Karpas-422 (cell line): ENCODE data around the gene CDHR2. TPM values are rescaled to one million over a fixed set of nuclear protein-coding genes. Genes with fewer than 3 reads are reported as not detected.

Source experiments
- DNase-seq: peaks from one replicate; pipeline ENCODE4 v3.0.0-alpha.2; 2015
- H2AFZ ChIP-seq: fragments of 200-600 bp; sonication (generic); 2 replicates; pipeline ENCODE4 v1.6.1; 2014; ENCODE audit warnings: antibody characterized with exemption, low read length, mixed read lengths
- H3K27ac ChIP-seq: fragments of 200-600 bp; sonication (generic); 2 replicates; pipeline ENCODE4 v1.5.1; 2014; ENCODE audit warnings: mild to moderate bottlenecking, low read length, moderate library complexity
- H3K27me3 ChIP-seq: fragments of 200-600 bp; sonication (generic); 2 replicates; pipeline ENCODE4 v1.6.1; 2014; ENCODE audit warnings: low read length, mixed read lengths
- H3K36me3 ChIP-seq: fragments of 200-600 bp; sonication (generic); 2 replicates; pipeline ENCODE4 v1.6.1; 2014; ENCODE audit warnings: low read length, mixed read lengths; ENCODE audit not compliant: insufficient read depth
- H3K4me1 ChIP-seq: fragments of 200-600 bp; sonication (generic); 2 replicates; pipeline ENCODE4 v1.6.1; 2014; ENCODE audit warnings: mild to moderate bottlenecking, low read length, mixed read lengths
- H3K4me2 ChIP-seq: fragments of 200-600 bp; sonication (generic); 2 replicates; pipeline ENCODE4 v1.6.1; 2014; ENCODE audit warnings: low read length, low read depth, mild to moderate bottlenecking; ENCODE audit not compliant: poor library complexity, severe bottlenecking
- H3K4me3 ChIP-seq: fragments of 200-600 bp; sonication (generic); 2 replicates; pipeline ENCODE4 v1.5.1; 2014; ENCODE audit warnings: mild to moderate bottlenecking, antibody characterized with exemption, low read length, mixed read lengths
- H3K79me2 ChIP-seq: fragments of 200-600 bp; sonication (generic); 2 replicates; pipeline ENCODE4 v1.6.1; 2014; ENCODE audit warnings: mild to moderate bottlenecking, low read length, mixed read lengths
- H3K9ac ChIP-seq: fragments of 200-600 bp; sonication (generic); 2 replicates; pipeline ENCODE4 v1.6.0; 2014; ENCODE audit warnings: low read length
- H3K9me2 ChIP-seq: fragments of 200-600 bp; sonication (generic), shearing (Covaris generic); replicated peaks from 2 replicates; pipeline ENCODE4 v1.6.0; 2014; ENCODE audit warnings: mild to moderate bottlenecking, low read length, moderate library complexity; ENCODE audit not compliant: insufficient read depth
- H3K9me3 ChIP-seq: fragments of 300-700, 200-600 bp; sonication (generic); 2 replicates; pipeline ENCODE4 v1.6.1; 2014; ENCODE audit warnings: low read length, mixed read lengths
- H4K20me1 ChIP-seq: fragments of 200-600 bp; sonication (generic); 2 replicates; pipeline ENCODE4 v1.6.1; 2014; ENCODE audit warnings: mild to moderate bottlenecking, antibody characterized with exemption, low read length, low read depth; ENCODE audit not compliant: insufficient read depth
- total RNA-seq: library from RNA; depleted of rRNA; stranded (reverse); fragments of >200 nt; shearing (Covaris generic); gene quantifications from 2 replicates; pipeline ENCODE4 v1.2.3, GENCODE V29; 2014; ENCODE audit warnings: low replicate concordance

Gene CDHR2
- total RNA-seq, 1 experiment from 2014 or later = 0.07 TPM

DNA sequence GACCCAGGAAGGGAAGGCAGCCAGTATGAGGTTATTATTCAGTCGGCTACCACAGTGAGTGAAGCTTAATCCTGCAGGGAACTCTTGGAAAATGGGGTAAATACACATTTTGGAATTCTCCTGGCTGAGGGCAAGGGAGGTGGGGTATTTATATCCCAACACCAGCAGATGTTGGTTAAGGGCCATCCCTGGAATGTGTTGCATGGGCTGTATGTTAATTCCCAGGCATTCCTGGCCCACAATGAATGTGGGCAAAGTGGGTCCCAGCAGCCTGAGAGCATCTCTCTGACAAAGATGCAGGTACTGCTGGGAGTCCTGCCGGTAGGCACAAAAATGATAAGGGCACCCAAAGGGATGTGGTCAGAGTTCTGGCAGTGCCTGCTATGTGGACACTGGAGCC is 63.7 kb downstream of the CDHR2 start:
- no peak overlapping the region for H3K9ac ChIP-seq
- no peaks in the 10 kb centered on the region for H3K9me2 ChIP-seq
- H4K20me1 ChIP-seq = peaks cover 15% of the 10 kb centered on the region; the same call in 1 of the 2 replicates
- H3K27me3 ChIP-seq = no peaks in the 10 kb centered on the region
- H3K27ac ChIP-seq = no peak overlapping the region
- no peaks in the 10 kb centered on the region for H3K9me3 ChIP-seq
- no peak overlapping the region for H3K4me3 ChIP-seq
- no peak overlapping the region for H2AFZ ChIP-seq
- no peak overlapping the region for H3K4me2 ChIP-seq
- peaks cover 12% of the 10 kb centered on the region for H3K4me1 ChIP-seq
- no peaks in the 10 kb centered on the region for H3K79me2 ChIP-seq
- no peak for DNase-seq
- no peaks in the 10 kb centered on the region for H3K36me3 ChIP-seq

DNA sequence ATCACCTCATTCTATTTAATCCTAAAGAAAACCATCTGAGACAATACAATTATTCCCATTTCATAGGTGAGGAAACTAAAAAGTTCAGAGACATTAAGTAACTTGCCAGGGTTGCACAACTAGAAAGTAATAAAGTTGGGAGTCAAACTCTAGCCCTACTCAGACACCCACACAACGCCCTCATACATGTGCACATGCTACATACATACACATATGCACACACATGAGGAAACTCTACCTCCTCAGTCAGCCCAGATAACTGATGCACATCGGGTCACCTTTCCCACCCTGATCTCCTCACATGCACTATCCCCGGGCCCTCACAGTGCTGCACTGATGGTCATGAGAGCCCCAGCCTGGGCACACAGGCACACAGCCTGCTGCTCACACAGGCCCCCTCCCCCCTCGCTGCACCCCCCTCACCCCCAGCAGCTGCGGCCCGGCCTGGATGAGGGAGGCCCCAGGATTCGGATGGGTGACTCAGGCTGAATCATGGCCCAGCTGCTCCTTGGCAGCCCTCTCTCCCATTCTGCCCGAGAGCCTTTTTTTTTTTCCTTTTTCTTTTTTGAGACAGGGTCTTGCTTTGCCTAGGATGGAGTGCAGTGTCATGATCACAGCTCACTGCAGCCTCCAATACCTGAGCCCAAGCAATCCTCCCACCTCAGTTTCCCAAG is 65.8 kb downstream of the CDHR2 start:
- H3K9ac ChIP-seq = no peak overlapping the region
- no peaks in the 10 kb centered on the region for H3K27me3 ChIP-seq
- no peak overlapping the region for H3K4me2 ChIP-seq
- H3K4me1 ChIP-seq = peaks cover 5% of the 10 kb centered on the region
- no peak overlapping the region for H2AFZ ChIP-seq
- H3K9me3 ChIP-seq = no peaks in the 10 kb centered on the region
- no peaks in the 10 kb centered on the region for H3K9me2 ChIP-seq
- no peak for DNase-seq
- H3K79me2 ChIP-seq = no peaks in the 10 kb centered on the region
- H3K4me3 ChIP-seq = no peak overlapping the region
- H3K36me3 ChIP-seq = no peaks in the 10 kb centered on the region
- H3K27ac ChIP-seq = no peak overlapping the region
- H4K20me1 ChIP-seq = no peaks in the 10 kb centered on the region

DNA sequence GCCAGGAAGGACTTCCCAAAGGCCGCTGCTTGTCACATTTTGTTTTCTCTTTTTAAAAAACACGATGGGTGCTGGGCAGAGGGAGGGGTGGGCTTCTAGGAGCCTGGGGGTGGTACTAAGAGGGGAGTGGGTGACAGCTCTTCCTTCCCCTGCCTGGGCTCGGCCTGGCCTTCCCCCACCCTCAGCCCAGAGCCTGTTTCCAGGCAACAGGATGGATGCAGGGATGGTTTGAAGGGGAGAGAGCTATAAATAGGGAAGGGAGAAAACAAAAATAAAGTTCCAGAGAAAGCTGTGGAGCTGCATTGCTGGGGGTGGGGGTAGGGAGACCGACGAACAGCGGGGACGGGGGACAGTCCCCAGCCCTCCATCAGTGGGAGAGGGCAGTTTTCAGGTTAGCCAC is 67.4 kb downstream of the CDHR2 start:
- no peak for DNase-seq

DNA sequence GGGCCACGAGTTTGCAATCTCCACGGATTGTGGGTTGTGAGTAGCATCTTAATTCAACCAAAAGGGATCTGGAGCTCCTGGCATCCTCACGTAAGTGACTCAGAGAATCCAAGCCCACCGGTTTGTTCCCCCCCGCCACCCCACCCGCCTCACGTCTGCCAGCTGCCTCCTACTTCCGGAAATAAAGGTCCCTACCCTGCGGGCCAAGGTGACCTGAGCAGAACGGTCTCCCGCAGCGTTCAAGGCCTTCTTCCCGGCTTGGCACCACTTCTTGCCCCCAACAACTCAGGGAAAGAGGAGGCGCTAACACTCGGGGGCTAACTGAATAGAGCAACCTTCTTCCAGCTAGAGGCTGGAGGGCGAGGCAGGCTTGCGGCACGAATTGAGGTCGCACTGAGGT is 69.6 kb downstream of the CDHR2 start:
- H3K4me3 ChIP-seq = no peak overlapping the region

More for the DNA sequence above, 67.4 kb downstream of the CDHR2 start:
- no peaks in the 10 kb centered on the region for H3K36me3 ChIP-seq
- H3K9me3 ChIP-seq = no peaks in the 10 kb centered on the region
- H3K4me3 ChIP-seq = no peak overlapping the region
- no peak overlapping the region for H3K27ac ChIP-seq
- H3K4me1 ChIP-seq = no peaks in the 10 kb centered on the region
- H3K9ac ChIP-seq = no peak overlapping the region
- H3K9me2 ChIP-seq = no peaks in the 10 kb centered on the region
- H4K20me1 ChIP-seq = no peaks in the 10 kb centered on the region
- H2AFZ ChIP-seq = no peak overlapping the region
- H3K4me2 ChIP-seq = no peak overlapping the region
- H3K79me2 ChIP-seq = no peaks in the 10 kb centered on the region
- H3K27me3 ChIP-seq = no peaks in the 10 kb centered on the region

DNA sequence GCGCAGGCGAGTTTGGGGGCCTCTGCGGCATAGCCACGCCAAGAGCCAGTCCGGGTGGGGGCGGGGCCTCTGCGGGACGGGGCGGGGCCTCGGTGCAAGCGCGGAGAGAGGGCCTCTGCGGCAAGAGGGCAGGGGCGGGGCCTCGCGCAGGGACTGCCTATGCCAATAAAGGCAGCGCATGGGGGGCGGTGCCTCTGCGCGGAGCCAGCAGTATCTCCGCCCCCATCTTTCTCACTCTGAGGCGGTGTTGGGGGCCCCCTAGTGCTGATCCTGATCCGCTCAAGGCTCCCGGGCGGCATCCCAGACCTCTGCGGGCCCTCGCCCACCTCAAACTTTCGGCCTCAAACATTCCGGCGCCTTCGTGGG is 70.0 kb downstream of the CDHR2 start:
- Histone ChIP-seq H3K36me3 (no peaks in the 10 kb centered on the region), H3K9me3 (no peaks in the 10 kb centered on the region), H4K20me1 (no peaks in the 10 kb centered on the region), H3K27me3 (no peaks in the 10 kb centered on the region), H3K9me2 (no peaks in the 10 kb centered on the region), H2AFZ (no peak overlapping the region), H3K79me2 (no peaks in the 10 kb centered on the region), H3K27ac (no peak overlapping the region), H3K4me3 (no peak overlapping the region), H3K4me2 (no peak overlapping the region), H3K9ac (no peak overlapping the region), H3K4me1 (no peaks in the 10 kb centered on the region)
- no peak for DNase-seq

More for the DNA sequence above, 69.6 kb downstream of the CDHR2 start:
- no peaks in the 10 kb centered on the region for H3K9me2 ChIP-seq
- H3K36me3 ChIP-seq = no peaks in the 10 kb centered on the region
- H4K20me1 ChIP-seq = no peaks in the 10 kb centered on the region
- no peaks in the 10 kb centered on the region for H3K79me2 ChIP-seq
- no peaks in the 10 kb centered on the region for H3K4me1 ChIP-seq
- no peak overlapping the region for H3K27ac ChIP-seq
- no peak for DNase-seq
- no peak overlapping the region for H3K4me2 ChIP-seq
- H3K9ac ChIP-seq = no peak overlapping the region
- H3K9me3 ChIP-seq = no peaks in the 10 kb centered on the region
- no peak overlapping the region for H2AFZ ChIP-seq
- H3K27me3 ChIP-seq = no peaks in the 10 kb centered on the region

DNA sequence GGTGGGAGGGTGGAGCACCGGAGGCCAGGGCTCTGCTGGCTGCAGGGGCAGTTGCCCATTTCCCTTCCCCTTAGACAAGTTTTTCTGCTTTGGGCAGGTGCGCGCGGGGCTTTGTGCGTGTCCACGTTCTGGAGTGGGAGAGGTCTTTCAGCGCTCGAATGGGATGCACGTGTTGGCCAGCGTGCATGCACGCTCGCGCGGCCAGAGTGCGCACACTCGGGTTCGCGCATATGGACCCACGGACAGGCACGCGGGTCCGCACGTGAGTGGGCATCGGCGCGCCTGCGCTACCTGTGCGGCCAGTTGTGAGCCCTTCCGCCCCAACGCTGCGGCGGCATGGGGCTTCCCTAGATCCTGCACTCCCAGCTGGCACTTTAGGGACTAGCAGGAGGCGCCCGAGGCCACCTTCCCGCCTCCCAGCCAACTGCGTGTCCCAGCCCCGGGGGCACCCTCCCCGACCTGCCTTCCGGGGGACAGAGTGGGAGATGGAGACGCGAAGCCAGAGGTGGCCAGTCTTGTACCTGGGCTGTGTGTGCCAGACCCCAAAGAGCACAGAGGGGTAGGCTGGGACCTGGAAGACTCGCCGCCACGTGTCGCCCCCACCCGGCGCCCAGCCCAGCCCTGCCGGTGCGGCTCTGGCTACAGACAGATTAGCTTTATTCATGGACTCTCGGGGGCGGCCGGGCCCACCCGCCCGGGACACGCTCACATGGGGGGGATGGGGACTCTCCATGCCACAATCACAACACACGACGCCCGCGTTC is 70.6 kb downstream of the CDHR2 start:
- Histone ChIP-seq H2AFZ (no peak overlapping the region), H3K4me3 (no peak overlapping the region), H3K36me3 (no peaks in the 10 kb centered on the region), H3K9ac (no peak overlapping the region), H3K79me2 (no peaks in the 10 kb centered on the region), H3K27me3 (no peaks in the 10 kb centered on the region), H4K20me1 (no peaks in the 10 kb centered on the region), H3K9me2 (no peaks in the 10 kb centered on the region), H3K9me3 (no peaks in the 10 kb centered on the region), H3K27ac (no peak overlapping the region), H3K4me2 (no peak overlapping the region), H3K4me1 (peaks cover under 1% of the 10 kb centered on the region; the same call in 1 of the 2 replicates)
- DNase-seq = no peak

DNA sequence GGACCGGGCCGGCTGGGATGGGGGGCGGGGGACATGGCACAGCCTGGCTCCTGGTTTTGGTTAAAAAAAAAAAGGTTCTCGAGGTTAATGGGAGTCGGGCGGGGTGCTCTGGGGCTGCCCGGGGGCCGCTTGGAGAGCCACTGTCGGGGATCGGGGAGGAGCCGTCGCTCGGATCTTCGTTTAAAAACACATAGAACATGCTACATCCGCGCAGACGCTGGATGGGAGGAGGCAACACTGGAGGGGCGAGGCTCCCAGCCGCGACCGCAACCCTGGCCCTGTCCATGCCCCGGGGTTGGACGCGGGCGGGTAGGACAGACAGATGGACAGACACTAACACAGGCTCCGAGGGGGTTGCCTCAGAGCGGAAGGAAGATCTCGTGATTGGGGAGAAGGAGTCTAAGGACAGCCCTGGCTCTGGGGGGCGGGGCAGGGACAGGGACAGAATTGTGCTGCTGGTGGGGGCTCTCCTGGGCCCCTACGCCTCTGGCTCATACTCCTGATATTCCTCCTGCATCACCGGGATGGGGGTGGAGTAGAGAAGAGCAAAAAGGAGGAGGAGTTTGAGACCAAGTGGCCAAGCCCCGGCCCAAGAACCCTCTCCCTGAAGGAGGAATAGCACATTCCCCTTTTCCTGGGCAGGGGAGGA is 71.3 kb downstream of the CDHR2 start:
- no peak overlapping the region for H2AFZ ChIP-seq
- H4K20me1 ChIP-seq = no peaks in the 10 kb centered on the region
- no peaks in the 10 kb centered on the region for H3K27me3 ChIP-seq

DNA sequence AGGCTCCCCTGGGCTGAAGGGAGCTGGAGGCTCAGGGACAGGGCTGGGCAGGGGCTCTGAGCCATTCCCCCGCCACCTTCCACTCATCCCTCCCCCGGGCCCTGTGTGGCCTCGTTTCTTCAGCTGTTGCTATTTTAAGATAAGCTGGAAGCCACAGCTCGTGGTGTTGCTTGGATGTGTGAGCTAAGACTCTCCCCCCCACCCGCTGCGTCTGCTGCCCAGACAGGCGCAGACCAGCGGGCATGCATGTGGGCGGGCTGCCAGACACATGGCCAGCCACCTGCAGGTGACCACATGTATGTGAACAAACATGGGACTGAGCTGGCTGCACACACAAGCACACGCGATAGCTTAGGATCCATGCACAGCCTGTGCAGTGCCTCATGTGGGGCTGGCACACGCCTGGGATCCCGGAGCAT is 72.5 kb downstream of the CDHR2 start:
- Histone ChIP-seq H3K9ac (no peak overlapping the region), H3K9me3 (no peaks in the 10 kb centered on the region), H2AFZ (no peak overlapping the region), H4K20me1 (no peaks in the 10 kb centered on the region), H3K4me2 (no peak overlapping the region), H3K4me3 (no peak overlapping the region), H3K27me3 (no peaks in the 10 kb centered on the region), H3K9me2 (no peaks in the 10 kb centered on the region), H3K27ac (no peak overlapping the region), H3K4me1 (peaks cover 7% of the 10 kb centered on the region; the same call in 1 of the 2 replicates), H3K79me2 (no peaks in the 10 kb centered on the region), H3K36me3 (no peaks in the 10 kb centered on the region)
- no peak for DNase-seq

More for the DNA sequence above, 71.3 kb downstream of the CDHR2 start:
- no peak overlapping the region for H3K9ac ChIP-seq
- no peaks in the 10 kb centered on the region for H3K9me2 ChIP-seq
- no peaks in the 10 kb centered on the region for H3K36me3 ChIP-seq
- no peaks in the 10 kb centered on the region for H3K9me3 ChIP-seq
- no peak overlapping the region for H3K27ac ChIP-seq
- no peak overlapping the region for H3K4me3 ChIP-seq
- no peak for DNase-seq
- H3K79me2 ChIP-seq = no peaks in the 10 kb centered on the region
- H3K4me2 ChIP-seq = no peak overlapping the region
- H3K4me1 ChIP-seq = peaks cover 7% of the 10 kb centered on the region; the same call in 1 of the 2 replicates
